H1 (cell line): ENCODE data around the gene CRTC1. TPM values are rescaled to one million over a fixed set of nuclear protein-coding genes. Genes with fewer than 3 reads are reported as not detected.

ENCODE experiments used
- BACH1 ChIP-seq: IDR thresholded peaks from 2 replicates; pipeline ENCODE4 v1.6.1; 2012; ENCODE audit warnings: low read length, improper control_type of control experiment
- CBX8 ChIP-seq: fragments of 300-800, 300-1000 bp; sonication (generic); IDR thresholded peaks from 2 replicates; pipeline ENCODE4 v1.7.1; 2016; ENCODE audit warnings: low read depth, low read length, borderline replicate concordance
- CHD7 ChIP-seq: fragments of 300-600 bp; sonication (generic); IDR thresholded peaks from 2 replicates; pipeline ENCODE4 v1.7.1; 2012; ENCODE audit warnings: low read length, moderate library complexity, mild to moderate bottlenecking, inconsistent platforms; ENCODE audit not compliant: insufficient replicate concordance
- CTBP2 ChIP-seq: IDR thresholded peaks from 2 replicates; pipeline ENCODE4 v1.7.0; 2011; ENCODE audit warnings: borderline replicate concordance, mild to moderate bottlenecking, moderate library complexity, mixed read lengths, low read length; ENCODE audit not compliant: insufficient read depth, insufficient read length
- EGR1 ChIP-seq: IDR thresholded peaks from 2 replicates; pipeline ENCODE4 v1.6.1; 2011; ENCODE audit warnings: low read depth, low read length, borderline replicate concordance
- MAFK ChIP-seq: IDR thresholded peaks from 2 replicates; pipeline ENCODE4 v1.6.1; 2012; ENCODE audit warnings: low read depth, mild to moderate bottlenecking, improper control_type of control experiment, low read length
- PHF8 ChIP-seq: fragments of 200-600 bp; sonication (generic); conservative IDR thresholded peaks from 2 replicates; pipeline ENCODE4 v1.7.1; 2012; ENCODE audit warnings: low read depth, mild to moderate bottlenecking, inconsistent platforms, low read length, moderate library complexity
- RFX5 ChIP-seq: IDR thresholded peaks from 2 replicates; pipeline ENCODE4 v1.6.1; 2011; ENCODE audit warnings: low read depth, low read length, improper control_type of control experiment, borderline replicate concordance
- SAP30 ChIP-seq: fragments of 300-600 bp; sonication (generic); IDR thresholded peaks from 2 replicates; pipeline ENCODE4 v1.7.1; 2012; ENCODE audit warnings: low read length, moderate library complexity, mild to moderate bottlenecking, inconsistent platforms; ENCODE audit not compliant: insufficient read depth, insufficient replicate concordance
- SIN3A ChIP-seq, 2 experiments: IDR thresholded peaks in 1 of 2; conservative IDR thresholded peaks in 1 of 2; 2 replicates each; pipeline ENCODE4 v1.6.1; 2011 to 2012; ENCODE audit warnings: low read length in 2 of 2, improper control_type of control experiment in 1 of 2, low read depth in 1 of 2, mild to moderate bottlenecking in 1 of 2
- SRF ChIP-seq: IDR thresholded peaks from 2 replicates; pipeline ENCODE4 v1.6.1; 2011; ENCODE audit warnings: mild to moderate bottlenecking, low read depth, low read length, moderate library complexity
- SUZ12 ChIP-seq: fragments of 200-600 bp; sonication (generic); IDR thresholded peaks from 2 replicates; pipeline ENCODE4 v1.6.1; 2012; ENCODE audit warnings: mild to moderate bottlenecking, inconsistent platforms, low read length, moderate library complexity, mixed read lengths
- polyA plus RNA-seq, 7 experiments: library from polyadenylated mRNA; depleted of rRNA in 3 of 7; stranded (reverse) in 5 of 7; unstranded in 2 of 7; fragments of >200 nt in 5 of 7; fragments of 200-250 nt in 2 of 7; gene quantifications; 1 replicate in 5 of 7; 2 replicates in 1 of 7; 4 replicates in 1 of 7; pipeline versions ENCODE4 v1.2.1 to v1.2.3, GENCODE V29; 2011 to 2013; ENCODE audit warnings: missing spikeins in 2 of 7, mixed read lengths in 2 of 7
- total RNA-seq: library from RNA; stranded (reverse); fragmentation: NEBNext Ultra II Directional; extraction: Animal tissue kit (Norgen Biotek cat#: 25700); gene quantifications from 2 replicates; pipeline ENCODE4 v1.2.1, GENCODE V29; 2021

CRTC1 gene
- total and polyA plus RNA-seq, 2 of the 8 experiments (the other 6 are each of a cell fraction or from before 2014, with no cell fraction given), result 2.9 to 8.5 TPM

- no peak for TF ChIP-seq CHD7
- TF ChIP-seq BACH1, result no peak
- no peak for TF ChIP-seq SRF
- no peak for TF ChIP-seq SUZ12
- TF ChIP-seq MAFK, result no peak
- no peak for TF ChIP-seq EGR1
- no peak for TF ChIP-seq SAP30
- no peak for TF ChIP-seq RFX5
- TF ChIP-seq SIN3A (conservative IDR thresholded peaks at IDR 0.05 in 1 of 2, IDR thresholded peaks at IDR 0.05 in 1 of 2; ENCODE audit: low read depth in 1 of 2, low read length in 2 of 2), result no peak
- no peak for TF ChIP-seq CBX8
- TF ChIP-seq PHF8, result no peak
- no peak for TF ChIP-seq CTBP2
Observed at GRCh38 chr19:18647807-18648206, 35.7 kb upstream of the CRTC1 start (continued).
